GM12864 (cell line): Measurements from ENCODE around the gene COLGALT1.

Source experiments
- DNase-seq: peaks from one replicate; pipeline ENCODE4 v3.0.0-alpha.2; 2011; ENCODE audit warnings: low read depth
- H3K4me3 ChIP-seq: 2 replicates; pipeline ENCODE4 v1.5.1; 2011; ENCODE audit warnings: mild to moderate bottlenecking, low read depth, low read length, control low read depth
- CTCF ChIP-seq: IDR thresholded peaks from 2 replicates; pipeline ENCODE4 v1.5.1; 2011; ENCODE audit warnings: low read depth, mild to moderate bottlenecking, moderate library complexity, low read length, control low read depth, inconsistent platforms; ENCODE audit errors: missing control alignments

The COLGALT1 gene

DNA sequence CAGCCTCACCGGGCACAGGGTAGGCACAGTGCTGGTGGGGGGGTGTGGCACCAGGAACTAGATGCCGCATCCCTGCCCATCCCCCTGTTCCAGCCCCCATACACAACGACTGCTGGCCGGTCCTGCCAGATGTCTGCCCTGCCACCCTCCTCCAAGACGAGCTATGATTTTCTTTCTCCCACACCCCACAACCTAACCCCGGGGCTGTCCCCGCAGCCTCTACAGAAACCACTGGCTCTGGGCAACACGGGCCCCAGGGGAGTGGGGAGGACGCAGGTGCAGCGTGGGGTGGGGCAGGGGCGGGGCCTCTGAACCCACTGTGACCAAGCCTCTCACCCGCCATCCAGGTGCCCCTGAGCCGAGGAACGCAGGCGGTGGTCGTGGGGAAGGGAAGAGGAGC, 28.5 kb upstream of the COLGALT1 start:
- no peak for TF ChIP-seq CTCF
- peak overlapping the region; percentile 47 for H3K4me3 ChIP-seq
- no peak for DNase-seq

DNA sequence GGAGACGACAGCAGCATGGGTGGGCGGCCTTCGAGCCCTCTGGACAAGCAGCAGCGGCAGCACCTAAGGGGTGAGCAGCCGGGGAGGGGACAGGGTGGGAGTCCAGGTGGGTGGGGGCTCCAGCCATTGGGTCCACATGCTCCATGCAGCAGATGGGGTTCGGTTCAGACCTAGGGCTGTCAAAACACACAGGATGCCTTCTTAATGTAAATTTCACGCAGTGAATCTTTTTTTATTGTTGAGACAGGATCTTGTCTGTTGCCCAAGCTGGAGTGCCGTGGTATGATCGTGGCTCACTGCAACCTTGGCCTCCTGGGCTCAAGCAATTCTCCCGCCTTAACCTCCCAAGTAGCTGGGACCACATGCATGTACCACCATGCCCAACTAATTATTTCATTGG, 28.1 kb upstream of the COLGALT1 start:
- peak overlapping the region; percentile 47 for H3K4me3 ChIP-seq
- TF ChIP-seq CTCF, result no peak

GRCh38 chr19:17528610-17529009, 26.8 kb upstream of the COLGALT1 start:
- H3K4me3 ChIP-seq, result no peak overlapping the region
- no peak for TF ChIP-seq CTCF

More for the DNA sequence above, 28.1 kb upstream of the COLGALT1 start:
- no peak for DNase-seq

GRCh38 chr19:17529239-17530158, 25.9 kb upstream of the COLGALT1 start:
- TF ChIP-seq CTCF, result no peak
- DNase-seq, result no peak
- H3K4me3 ChIP-seq, result no peak overlapping the region

More at GRCh38 chr19:17528610-17529009, 26.8 kb upstream of the COLGALT1 start:
- no peak for DNase-seq

- no peak overlapping the region for H3K4me3 ChIP-seq
- no peak for TF ChIP-seq CTCF
- DNase-seq, result no peak
Measured at GRCh38 chr19:17530586-17530985, 24.9 kb upstream of the COLGALT1 start.

DNA sequence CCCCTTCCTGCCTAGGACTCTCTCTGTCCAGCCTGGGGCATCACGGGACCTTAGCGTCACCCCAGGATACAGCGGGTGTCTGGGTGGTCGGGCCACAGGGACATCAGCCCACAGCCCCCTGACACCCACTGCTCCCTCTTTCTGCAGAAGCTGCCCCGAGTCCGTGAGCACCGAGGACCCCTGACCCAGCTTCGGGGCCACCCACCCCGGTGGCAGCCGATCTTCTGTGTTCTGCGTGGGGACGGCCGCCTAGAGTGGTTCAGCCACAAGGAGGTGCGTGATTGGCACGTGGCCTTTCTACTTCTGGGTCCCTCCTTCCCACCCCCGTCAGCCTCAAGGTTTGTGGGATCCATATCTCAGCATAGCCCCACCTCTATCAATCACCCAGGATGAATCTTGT, 23.3 kb upstream of the COLGALT1 start:
- no peak overlapping the region for H3K4me3 ChIP-seq
- no peak for DNase-seq
- TF ChIP-seq CTCF, result no peak

DNA sequence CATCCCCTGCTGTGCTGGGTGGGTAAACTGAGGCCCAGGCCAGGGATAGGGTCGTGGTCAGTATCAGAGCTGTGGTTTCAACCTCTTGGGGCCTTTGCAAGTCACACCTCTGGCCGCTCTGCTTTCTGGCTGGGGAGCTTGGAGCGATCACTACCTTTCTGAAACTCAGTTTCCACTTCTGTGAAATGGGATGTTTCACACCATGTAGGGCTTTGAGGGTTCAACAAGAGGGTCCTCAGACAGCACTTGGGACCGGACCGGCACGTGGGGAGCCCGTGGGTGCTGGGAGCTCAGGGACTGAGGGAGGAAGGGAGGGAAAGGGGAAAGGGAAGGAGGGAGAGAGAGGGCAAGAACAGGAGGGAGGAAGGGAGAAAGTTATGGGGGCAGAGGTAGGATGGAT, 22.9 kb upstream of the COLGALT1 start:
- no peak for DNase-seq
- TF ChIP-seq CTCF, result no peak
- no peak overlapping the region for H3K4me3 ChIP-seq
